ENCODE measurements around the gene BCAS3. TPM values are rescaled to one million over a fixed set of nuclear protein-coding genes. Genes with fewer than 3 reads are reported as not detected.
"Not testable (repeated sequence)": the region's sequence is repeated elsewhere in the genome, so short reads cannot be mapped to it uniquely, and the experiment has no call there.

Gene BCAS3
- total RNA-seq, 2 experiments from 2014 or later = 5.1 to 6.9 TPM

- Mint-ChIP-seq H3K4me1 (ENCODE audit: low read depth) (no peaks in the 10 kb centered on the region), H3K27ac (no peak overlapping the region), H3K27me3 (no peaks in the 10 kb centered on the region), H3K4me3 (no peak overlapping the region), H3K9me3 (peaks cover 10% of the 10 kb centered on the region), H3K36me3 (ENCODE audit: low read depth) (peaks cover 8% of the 10 kb centered on the region)
- ATAC-seq = no peak
- ChIA-PET CTCF (interaction anchor here (0.6 to 2.0 kb wide), 8 partner anchors 10 to 1426 kb away, joined by 3 to 12 read pairs (median 6); no protein-coding TSS in a partner anchor), POLR2A (no interaction called here)
- no peak for TF ChIP-seq CTCF (IDR thresholded peaks at IDR 0.05)
- no peak for DNase-seq
- intact Hi-C loops (cut with micrococcal nuclease) = no loop called here
Measured at GRCh38 chr17:60970741-60971140, 293.1 kb downstream of the BCAS3 start.

GRCh38 chr17:60971515-60972369 is 294.1 kb downstream of the BCAS3 start:
- peaks cover 8% of the 10 kb centered on the region for H3K36me3 Mint-ChIP-seq (ENCODE audit: low read depth)
- ChIA-PET POLR2A (interaction anchor here (0.6 kb wide), 1 partner anchor 276 kb away, joined by 4 read pairs; no protein-coding TSS in a partner anchor), CTCF (interaction anchor here (0.5 to 2.0 kb wide), 21 partner anchors 10 to 441 kb away, joined by 3 to 12 read pairs (median 4); no protein-coding TSS in a partner anchor)
- no peaks in the 10 kb centered on the region for H3K4me1 Mint-ChIP-seq (ENCODE audit: low read depth)
- intact Hi-C loops (cut with micrococcal nuclease) = no loop called here
- DNase-seq (peak; percentile 62), ATAC-seq (peak; percentile 64)
- H3K27me3 Mint-ChIP-seq = no peaks in the 10 kb centered on the region
- H3K27ac Mint-ChIP-seq = no peak overlapping the region
- H3K4me3 Mint-ChIP-seq = no peak overlapping the region
- H3K9me3 Mint-ChIP-seq = peaks cover 10% of the 10 kb centered on the region
- TF ChIP-seq CTCF (IDR thresholded peaks at IDR 0.05) = peak; percentile 67

DNA sequence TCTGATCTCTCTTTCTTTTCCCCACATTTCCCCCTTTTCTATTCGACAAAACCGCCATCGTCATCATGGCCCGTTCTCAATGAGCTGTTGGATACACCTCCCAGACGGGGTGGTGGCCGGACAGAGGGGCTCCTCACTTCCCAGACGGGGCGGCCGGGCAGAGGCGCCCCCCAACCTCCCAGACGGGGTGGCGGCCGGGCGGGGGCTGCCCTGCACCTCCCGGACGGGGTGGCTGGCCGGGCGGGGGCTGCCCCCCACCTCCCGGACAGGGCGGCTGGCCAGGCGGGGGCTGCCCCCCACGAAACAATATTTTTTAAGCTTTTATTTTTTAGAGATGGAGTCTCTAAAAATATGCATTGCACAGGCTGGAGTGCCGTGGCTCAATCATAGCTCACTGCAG is 299.2 kb downstream of the BCAS3 start:
- H3K4me3 Mint-ChIP-seq; CTCF ChIA-PET; intact Hi-C loops (cut with micrococcal nuclease): not testable (repeated sequence)

GRCh38 chr17:60989379-60989778 is 311.7 kb downstream of the BCAS3 start:
- CTCF ChIA-PET = no interaction called here
- Mint-ChIP-seq H3K4me1 (ENCODE audit: low read depth) (no peaks in the 10 kb centered on the region), H3K9me3 (no peaks in the 10 kb centered on the region), H3K36me3 (ENCODE audit: low read depth) (no peaks in the 10 kb centered on the region), H3K4me3 (no peak overlapping the region), H3K27me3 (no peaks in the 10 kb centered on the region), H3K27ac (no peak overlapping the region)
- no peak for ATAC-seq
- DNase-seq = no peak
- POLR2A ChIA-PET = no interaction called here
- intact Hi-C loops (cut with micrococcal nuclease) = no loop called here
- no peak for TF ChIP-seq CTCF (IDR thresholded peaks at IDR 0.05)

More for the DNA sequence above, 299.2 kb downstream of the BCAS3 start:
- H3K27me3 Mint-ChIP-seq; POLR2A ChIA-PET; H3K4me1 Mint-ChIP-seq (ENCODE audit: low read depth); H3K9me3 Mint-ChIP-seq; DNase-seq; H3K27ac Mint-ChIP-seq; ATAC-seq; H3K36me3 Mint-ChIP-seq (ENCODE audit: low read depth): not testable (repeated sequence)

DNA sequence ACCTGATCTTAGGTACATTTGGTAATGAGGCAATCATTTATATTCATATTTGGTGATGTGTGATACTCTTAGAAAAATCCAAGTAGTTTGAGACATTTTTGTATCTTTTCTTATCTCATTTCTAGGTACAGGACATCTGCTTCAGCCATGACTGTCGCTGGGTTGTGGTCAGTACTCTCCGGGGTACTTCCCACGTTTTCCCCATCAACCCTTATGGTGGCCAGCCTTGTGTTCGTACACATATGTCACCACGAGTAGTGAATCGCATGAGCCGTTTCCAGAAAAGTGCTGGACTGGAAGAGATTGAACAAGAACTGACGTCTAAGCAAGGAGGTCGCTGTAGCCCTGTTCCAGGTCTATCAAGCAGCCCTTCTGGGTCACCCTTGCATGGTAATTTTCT is 312.2 kb downstream of the BCAS3 start:
- DNase-seq (no peak), ATAC-seq (no peak)
- no peaks in the 10 kb centered on the region for H3K9me3 Mint-ChIP-seq
- no peak overlapping the region for H3K27ac Mint-ChIP-seq
- H3K36me3 Mint-ChIP-seq (ENCODE audit: low read depth) = no peaks in the 10 kb centered on the region
- no peak for TF ChIP-seq CTCF (IDR thresholded peaks at IDR 0.05)
- intact Hi-C loops (cut with micrococcal nuclease) = no loop called here
- POLR2A ChIA-PET = no interaction called here
- H3K4me1 Mint-ChIP-seq (ENCODE audit: low read depth) = no peaks in the 10 kb centered on the region
- CTCF ChIA-PET = no interaction called here
- no peak overlapping the region for H3K4me3 Mint-ChIP-seq
- H3K27me3 Mint-ChIP-seq = no peaks in the 10 kb centered on the region

All from activated CD8-positive, alpha-beta T cell treated with anti-CD3 and anti-CD28 coated beads for 36 hours (primary cell).